ENCODE results near the gene UCMA.

GRCh38 chr10:13182424-13182823 lies 51.8 kb downstream of the UCMA start:
- TF ChIP-seq CTCF (IDR thresholded peaks at IDR 0.05) (no peak), POLR2A (IDR thresholded peaks at IDR 0.05) (no peak)

All from uterus (tissue), 2 donors.